B cell (primary cell): ENCODE results near the gene SMIM36.

Experiments used
- EZH2 ChIP-seq: IDR thresholded peaks from 2 replicates; pipeline ENCODE4 v1.6.1; 2012; ENCODE audit warnings: borderline replicate concordance, low read depth, mild to moderate bottlenecking, moderate library complexity, low read length; ENCODE audit not compliant: insufficient read depth, poor library complexity, severe bottlenecking
- TF ChIP-seq, protein P1 (sequence below): fragments of 200-600 bp; IDR thresholded peaks from one replicate; pipeline ENCODE4 v1.8.0; 2022; ENCODE audit warnings: antibody characterized with exemption, mild to moderate bottlenecking

- TF ChIP-seq, protein P1, sequence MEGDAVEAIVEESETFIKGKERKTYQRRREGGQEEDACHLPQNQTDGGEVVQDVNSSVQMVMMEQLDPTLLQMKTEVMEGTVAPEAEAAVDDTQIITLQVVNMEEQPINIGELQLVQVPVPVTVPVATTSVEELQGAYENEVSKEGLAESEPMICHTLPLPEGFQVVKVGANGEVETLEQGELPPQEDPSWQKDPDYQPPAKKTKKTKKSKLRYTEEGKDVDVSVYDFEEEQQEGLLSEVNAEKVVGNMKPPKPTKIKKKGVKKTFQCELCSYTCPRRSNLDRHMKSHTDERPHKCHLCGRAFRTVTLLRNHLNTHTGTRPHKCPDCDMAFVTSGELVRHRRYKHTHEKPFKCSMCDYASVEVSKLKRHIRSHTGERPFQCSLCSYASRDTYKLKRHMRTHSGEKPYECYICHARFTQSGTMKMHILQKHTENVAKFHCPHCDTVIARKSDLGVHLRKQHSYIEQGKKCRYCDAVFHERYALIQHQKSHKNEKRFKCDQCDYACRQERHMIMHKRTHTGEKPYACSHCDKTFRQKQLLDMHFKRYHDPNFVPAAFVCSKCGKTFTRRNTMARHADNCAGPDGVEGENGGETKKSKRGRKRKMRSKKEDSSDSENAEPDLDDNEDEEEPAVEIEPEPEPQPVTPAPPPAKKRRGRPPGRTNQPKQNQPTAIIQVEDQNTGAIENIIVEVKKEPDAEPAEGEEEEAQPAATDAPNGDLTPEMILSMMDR: no peak
- no peak for TF ChIP-seq EZH2
These were observed 30.5 kb downstream of the SMIM36 start for GRCh38 chr17:55480631-55481315.
